SK-N-SH (cell line): ENCODE results near the gene TMEM214. TPM values are rescaled to one million over a fixed set of nuclear protein-coding genes. Genes with fewer than 3 reads are reported as not detected.

Experiments used
- CTCF ChIA-PET: fragments of 300-600, 350-600 bp; formaldehyde crosslinking; extraction: SDS; loops from one replicate; lab custom pipeline; 2021; lab: Yijun Ruan, JAX
- POLR2A ChIA-PET: fragments of 350-600 bp; sonication (Branson Sonifier 250); formaldehyde crosslinking; extraction: SDS; loops from one replicate; lab custom pipeline; 2020; ENCODE audit warnings: antibody characterized with exemption, inconsistent platforms; lab: Yijun Ruan, JAX
- DNase-seq: peaks from one replicate; pipeline ENCODE4 v3.0.0; 2012
- H2AFZ ChIP-seq: fragments of 200-600 bp; sonication (generic); 2 replicates; pipeline ENCODE4 v1.8.1; 2016; ENCODE audit warnings: antibody characterized with exemption, mild to moderate bottlenecking, low read depth
- H3F3A ChIP-seq: fragments of 200-600 bp; sonication (generic); replicated peaks from 2 replicates; pipeline ENCODE3; 2016; ENCODE audit warnings: antibody characterized with exemption, mild to moderate bottlenecking; ENCODE audit not compliant: insufficient read depth
- H3K27ac ChIP-seq, 2 experiments: fragments of 200-500 bp in 1 of 2; fragments of 200-600 bp in 1 of 2; sonication (Bioruptor generic) in 1 of 2; sonication (generic), shearing (Covaris generic) in 1 of 2; 2 replicates each; pipeline versions ENCODE4 v1.5.1 to v1.6.1; 2014 to 2016; ENCODE audit warnings: low read depth in 2 of 2, inconsistent platforms in 1 of 2, low read length in 1 of 2, mild to moderate bottlenecking in 1 of 2, mixed read lengths in 1 of 2
- H3K27me3 ChIP-seq: fragments of 200-600 bp; sonication (generic), shearing (Covaris generic); 2 replicates; pipeline ENCODE4 v1.6.1; 2016; ENCODE audit warnings: mixed run types; ENCODE audit not compliant: insufficient read depth
- H3K36me3 ChIP-seq, 2 experiments: fragments of 200-500 bp in 1 of 2; fragments of 200-600 bp in 1 of 2; sonication (Bioruptor generic) in 1 of 2; sonication (generic) in 1 of 2; replicated peaks in 1 of 2; 2 replicates each; pipeline versions ENCODE3 to v1.5.1; 2014 to 2016; ENCODE audit warnings: low read length in 1 of 2, mild to moderate bottlenecking in 1 of 2; ENCODE audit not compliant: insufficient read depth in 2 of 2, control insufficient read depth in 1 of 2
- H3K4me1 ChIP-seq, 2 experiments: fragments of 200-500 bp in 1 of 2; fragments of 200-600 bp in 1 of 2; sonication (Bioruptor generic) in 1 of 2; sonication (generic), shearing (Covaris generic) in 1 of 2; 2 replicates each; pipeline versions ENCODE4 v1.5.1 to v1.6.1; 2014 to 2016; ENCODE audit warnings: low read depth in 1 of 2, low read length in 1 of 2, mixed run types in 1 of 2; ENCODE audit not compliant: insufficient read depth in 2 of 2, control insufficient read depth in 1 of 2
- H3K4me2 ChIP-seq: fragments of 200-600 bp; sonication (generic), shearing (Covaris generic); 2 replicates; pipeline ENCODE4 v1.6.1; 2017; ENCODE audit warnings: mixed run types
- H3K4me3 ChIP-seq, 2 experiments: fragments of 200-500 bp in 1 of 2; fragments of 200-600 bp in 1 of 2; sonication (Bioruptor generic) in 1 of 2; sonication (generic), shearing (Covaris generic) in 1 of 2; 2 replicates each; pipeline versions ENCODE4 v1.5.1 to v1.8.1; 2014 to 2016; ENCODE audit warnings: low read depth in 2 of 2, inconsistent platforms in 1 of 2, low read length in 1 of 2, mild to moderate bottlenecking in 1 of 2, mixed read lengths in 1 of 2, moderate library complexity in 1 of 2
- H3K79me2 ChIP-seq: fragments of 200-600 bp; sonication (generic); 2 replicates; pipeline ENCODE4 v1.8.1; 2017; ENCODE audit warnings: mild to moderate bottlenecking; ENCODE audit not compliant: insufficient read depth
- H3K9ac ChIP-seq: fragments of 200-600 bp; sonication (generic); 2 replicates; pipeline ENCODE4 v1.6.1; 2017; ENCODE audit warnings: mixed run types
- H3K9me2 ChIP-seq: fragments of 200-600 bp; sonication (generic); 2 replicates; pipeline ENCODE4 v1.6.1; 2017; ENCODE audit warnings: mixed run types
- H3K9me3 ChIP-seq: fragments of 200-600 bp; sonication (generic); 2 replicates; pipeline ENCODE4 v1.6.1; 2017; ENCODE audit warnings: mixed run types, mild to moderate bottlenecking, moderate library complexity
- H4K20me1 ChIP-seq: fragments of 200-600 bp; sonication (generic); 2 replicates; pipeline ENCODE4 v1.6.1; 2017; ENCODE audit warnings: mild to moderate bottlenecking, mixed run types; ENCODE audit not compliant: insufficient read depth
- CHD2 ChIP-seq: fragments of 150-350 bp; IDR thresholded peaks from 2 replicates; pipeline ENCODE4 v1.6.1; 2018; ENCODE audit warnings: low read length; ENCODE audit not compliant: partially characterized antibody
- CTCF ChIP-seq: fragments of 200-600 bp; sonication (generic); IDR thresholded peaks from 2 replicates; pipeline ENCODE4 v1.6.1; 2017; ENCODE audit warnings: antibody characterized with exemption, mild to moderate bottlenecking, moderate library complexity
- ELF1 ChIP-seq: IDR thresholded peaks from 2 replicates; pipeline ENCODE4 v1.4.0; 2012
- EP300 ChIP-seq, 2 experiments: IDR thresholded peaks; 2 replicates each; pipeline versions ENCODE4 v1.4.0 to v1.6.1; 2012; ENCODE audit warnings: borderline replicate concordance in 1 of 2, low read depth in 1 of 2, low read length in 1 of 2
- FOXJ3 ChIP-seq: sonication (generic); formaldehyde crosslinking; IDR thresholded peaks from 2 replicates; pipeline ENCODE4 v1.5.1; 2020; ENCODE audit warnings: mild to moderate bottlenecking, missing genetic modification reagents
- GABPA ChIP-seq: IDR thresholded peaks from 2 replicates; pipeline ENCODE4 v1.4.0; 2012; ENCODE audit warnings: low read depth, mild to moderate bottlenecking
- MXI1 ChIP-seq: IDR thresholded peaks from 2 replicates; pipeline ENCODE4 v1.6.1; 2012; ENCODE audit warnings: mild to moderate bottlenecking, low read depth, low read length, improper control_type of control experiment
- NFIC ChIP-seq: IDR thresholded peaks from 2 replicates; pipeline ENCODE4 v1.4.0; 2012; ENCODE audit warnings: borderline replicate concordance
- NRF1 ChIP-seq: IDR thresholded peaks from 2 replicates; pipeline ENCODE4 v1.6.1; 2012; ENCODE audit warnings: low read depth, mild to moderate bottlenecking, low read length
- POLR2AphosphoS5 ChIP-seq: IDR thresholded peaks from 2 replicates; pipeline ENCODE4 v1.6.1; 2012; ENCODE audit warnings: low read depth, low read length
- RAD21 ChIP-seq: IDR thresholded peaks from 2 replicates; pipeline ENCODE4 v1.6.1; 2012; ENCODE audit warnings: mild to moderate bottlenecking, low read length
- RCOR1 ChIP-seq: fragments of 150-350 bp; IDR thresholded peaks from 2 replicates; pipeline ENCODE4 v1.6.1; 2017; ENCODE audit warnings: antibody characterized with exemption, low read length
- RXRA ChIP-seq: IDR thresholded peaks from 2 replicates; pipeline ENCODE4 v1.4.0; 2012; ENCODE audit warnings: low read depth, mild to moderate bottlenecking, borderline replicate concordance
- TAF1 ChIP-seq: IDR thresholded peaks from 2 replicates; pipeline ENCODE4 v1.6.1; 2012; ENCODE audit warnings: low read depth, mild to moderate bottlenecking, low read length, moderate library complexity, borderline replicate concordance
- TCF12 ChIP-seq: IDR thresholded peaks from 2 replicates; pipeline ENCODE4 v1.4.0; 2012
- TEAD4 ChIP-seq: IDR thresholded peaks from 2 replicates; pipeline ENCODE4 v1.4.0; 2012; ENCODE audit warnings: mild to moderate bottlenecking, borderline replicate concordance; ENCODE audit not compliant: insufficient read depth
- YY1 ChIP-seq: IDR thresholded peaks from 2 replicates; pipeline ENCODE4 v1.4.0; 2012; ENCODE audit warnings: low read depth, mild to moderate bottlenecking
- WGBS: methylation state at CpG from one replicate; pipeline ENCODE4 v1.1.6; 2017; ENCODE audit warnings: low lambda C conversion rate; 5-methylcytosine and 5-hydroxymethylcytosine counted together
- polyA plus RNA-seq, 3 experiments: library from polyadenylated mRNA; depleted of rRNA; stranded (reverse); fragments of >200 nt; gene quantifications; 2 replicates each; pipeline ENCODE4 v1.2.3, GENCODE V29; 2012

The TMEM214 gene
- polyA plus RNA-seq, 1 of the 3 experiments (the other 2 are of a cell fraction), result 69.4 TPM

- peaks cover 8 to 21% of the 10 kb centered on the region in 2 experiments; a peak in 3 of 4 replicates for H3K4me1 ChIP-seq
- H2AFZ ChIP-seq, result no peak overlapping the region
- no peak overlapping the region for H3K9ac ChIP-seq
- peaks cover 31 to 81% of the 10 kb centered on the region in 2 experiments for H3K36me3 ChIP-seq
- 97% methylated on average over 3 of the region's 6 CpGs for WGBS
- POLR2A ChIA-PET, result interaction anchor here (0.7 to 2.7 kb wide), 2 partner anchors 11 to 13 kb away, joined by 3 to 8 read pairs; partner anchors contain the start of gene AGBL5
- H3K9me3 ChIP-seq, result no peaks in the 10 kb centered on the region
- DNase-seq, result no peak
- no peak overlapping the region for H3K4me2 ChIP-seq
- H3K9me2 ChIP-seq, result no peaks in the 10 kb centered on the region
- no peak for TF ChIP-seq ELF1
- no peak for TF ChIP-seq FOXJ3 (CRISPR knock-in tag)
- no peak overlapping the region for H3K4me3 ChIP-seq
- CTCF ChIA-PET, result interaction anchor here (0.7 to 1.8 kb wide), 7 partner anchors 12 to 192 kb away, joined by 3 to 7 read pairs (median 3); partner anchors contain the start of genes KHK and OST4
- no peak overlapping the region for H3K27ac ChIP-seq
- no peaks in the 10 kb centered on the region; the same call in 1 of the 2 replicates for H4K20me1 ChIP-seq
- H3K27me3 ChIP-seq, result no peaks in the 10 kb centered on the region
- H3F3A ChIP-seq, result peaks cover 15% of the 10 kb centered on the region
- peaks cover 36% of the 10 kb centered on the region for H3K79me2 ChIP-seq
These were observed 5.2 kb downstream of the TMEM214 start for GRCh38 chr2:27038012-27038411.

DNA sequence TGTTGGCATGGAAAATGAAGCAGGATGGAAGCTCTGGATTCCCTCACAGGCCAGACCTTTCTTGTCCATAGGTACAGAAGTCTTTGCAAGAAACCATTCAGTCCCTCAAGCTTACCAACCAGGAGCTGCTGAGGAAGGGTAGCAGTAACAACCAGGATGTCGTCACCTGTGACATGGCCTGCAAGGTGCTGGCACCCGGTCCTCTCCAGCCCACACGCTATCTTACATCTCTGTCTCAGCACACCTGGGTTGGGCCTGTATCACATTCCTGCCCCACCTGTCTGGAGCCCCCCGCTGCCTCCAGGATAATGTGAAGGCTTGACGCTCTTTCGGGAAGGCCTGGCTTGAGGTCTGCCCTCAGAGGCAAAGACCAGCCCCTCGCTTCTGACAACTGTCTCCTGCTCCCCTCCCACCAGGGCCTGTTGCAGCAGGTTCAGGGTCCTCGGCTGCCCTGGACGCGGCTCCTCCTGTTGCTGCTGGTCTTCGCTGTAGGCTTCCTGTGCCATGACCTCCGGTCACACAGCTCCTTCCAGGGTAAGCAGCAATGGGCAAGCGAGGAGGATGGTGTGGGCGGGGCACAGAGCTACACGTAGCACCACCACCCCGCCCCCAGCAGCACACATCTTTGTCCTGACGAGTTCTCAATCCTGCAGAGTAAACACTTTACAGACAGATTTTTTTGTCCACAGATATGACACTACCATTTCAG is 6.0 kb downstream of the TMEM214 start:
- H3K9me3 ChIP-seq, result no peaks in the 10 kb centered on the region
- H3K27me3 ChIP-seq, result no peaks in the 10 kb centered on the region
- CTCF ChIA-PET, result interaction anchor here (1.1 to 2.3 kb wide), 8 partner anchors 11 to 193 kb away, joined by 3 to 12 read pairs (median 6); partner anchors contain the start of gene KHK
- no peaks in the 10 kb centered on the region; the same call in 1 of the 2 replicates for H4K20me1 ChIP-seq
- H3K4me2 ChIP-seq, result no peak overlapping the region
- H3K79me2 ChIP-seq, result peaks cover 28% of the 10 kb centered on the region
- no peak overlapping the region for H3K27ac ChIP-seq
- no peak overlapping the region for H2AFZ ChIP-seq
- H3K4me1 ChIP-seq, result peaks cover 8 to 15% of the 10 kb centered on the region in 2 experiments; a peak in 3 of 4 replicates
- no peaks in the 10 kb centered on the region for H3K9me2 ChIP-seq
- POLR2A ChIA-PET, result interaction anchor here (0.7 to 2.7 kb wide), 3 partner anchors 11 to 12 kb away, joined by 3 to 8 read pairs (median 4); partner anchors contain the start of gene AGBL5
- peaks cover 31 to 81% of the 10 kb centered on the region in 2 experiments for H3K36me3 ChIP-seq
- WGBS, result 95% methylated on average over 17 of the region's 17 CpGs
- H3K9ac ChIP-seq, result no peak overlapping the region
- no peak overlapping the region for H3K4me3 ChIP-seq
- peaks cover 15% of the 10 kb centered on the region for H3F3A ChIP-seq
- no peak for DNase-seq
- TF ChIP-seq YY1 (no peak), RXRA (no peak), RAD21 (no peak), GABPA (no peak), TAF1 (no peak), CHD2 (no peak), POLR2AphosphoS5 (no peak), NRF1 (no peak), RCOR1 (no peak), CTCF (no peak), TEAD4 (no peak), EP300 (IDR thresholded peaks at IDR 0.05; ENCODE audit: borderline replicate concordance in 1 of 2, low read depth in 1 of 2, low read length in 1 of 2) (no peak), NFIC (no peak), MXI1 (no peak), TCF12 (no peak)
